Thymus (tissue), 11 donors: Measurements from ENCODE around the gene LCMT2. TPM values are rescaled to one million over a fixed set of nuclear protein-coding genes. Genes with fewer than 3 reads are reported as not detected.

Experiments
- DNase-seq, 9 donors: peaks; one replicate each; pipeline ENCODE4 v3.0.0-alpha.2; 2013; ENCODE audit warnings: low spot score in 9 of 9, low read depth in 6 of 9, missing footprints in 1 of 9
- H3K27ac ChIP-seq, 2 donors: one replicate each; pipeline ENCODE4 v1.5.1; 2013; ENCODE audit warnings: control low read depth in 1 of 2, low read depth in 1 of 2, low read length in 1 of 2, mild to moderate bottlenecking in 1 of 2, moderate library complexity in 1 of 2
- H3K27me3 ChIP-seq, 2 donors: one replicate each; pipeline ENCODE4 v1.5.1; 2013; ENCODE audit warnings: low read length in 1 of 2; ENCODE audit not compliant: control insufficient read depth in 2 of 2, insufficient read depth in 1 of 2
- H3K36me3 ChIP-seq, 2 donors: one replicate each; pipeline ENCODE4 v1.5.1; 2013; ENCODE audit warnings: low read length in 1 of 2, mild to moderate bottlenecking in 1 of 2, moderate library complexity in 1 of 2; ENCODE audit not compliant: control insufficient read depth in 2 of 2, insufficient read depth in 2 of 2
- H3K4me1 ChIP-seq, 2 donors: one replicate each; pipeline ENCODE4 v1.5.1; 2013; ENCODE audit warnings: low read length in 2 of 2; ENCODE audit not compliant: control insufficient read depth in 2 of 2, insufficient read depth in 2 of 2
- H3K4me3 ChIP-seq, 2 donors: one replicate each; pipeline ENCODE4 v1.5.1; 2013; ENCODE audit warnings: low read length in 2 of 2, control low read depth in 1 of 2, mild to moderate bottlenecking in 1 of 2
- H3K9me3 ChIP-seq, 2 donors: one replicate each; pipeline ENCODE4 v1.5.1; 2013; ENCODE audit warnings: low read length in 1 of 2, mild to moderate bottlenecking in 1 of 2; ENCODE audit not compliant: control insufficient read depth in 2 of 2, insufficient read depth in 1 of 2
- WGBS: extraction: QIAGEN DNeasy Blood & Tissue Kit; methylation state at CpG from one replicate; pipeline ENCODE4 v1.1.7; 2013; 5-methylcytosine and 5-hydroxymethylcytosine counted together
- polyA plus RNA-seq: library from polyadenylated mRNA; stranded (reverse); fragments of 200-250 nt; gene quantifications from one replicate; pipeline ENCODE4 v1.2.3, GENCODE V29; 2013
- total RNA-seq: library from RNA; stranded (reverse); fragments of 120-200 nt; gene quantifications from one replicate; pipeline ENCODE4 v1.2.4, GENCODE V29; 2013
- donor health status: healthy.

LCMT2 gene
- total and polyA plus RNA-seq, 2 donors: 5.9 to 11.3 TPM

DNA sequence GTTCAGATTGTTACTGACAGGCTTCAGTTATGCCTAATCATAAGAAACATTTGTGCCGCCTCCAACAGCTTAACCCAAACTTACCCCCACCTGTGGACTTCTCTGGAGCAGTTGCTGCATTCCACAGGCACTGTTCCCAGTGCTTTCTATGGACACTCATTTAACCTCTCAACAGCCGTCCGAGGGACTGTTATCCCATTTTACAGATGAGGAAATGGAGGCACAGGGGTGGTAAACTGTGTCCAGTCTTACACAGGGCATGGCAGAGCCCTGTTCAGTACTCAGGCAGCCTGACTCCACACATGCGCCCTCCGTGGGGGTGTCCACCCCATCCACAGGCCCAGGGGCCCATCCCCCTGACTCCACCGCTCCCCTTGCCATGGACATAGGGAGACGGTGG is 49.4 kb downstream of the LCMT2 start:
- Histone ChIP-seq H3K9me3 (no peaks in the 10 kb centered on the region), H3K36me3 (no peaks in the 10 kb centered on the region), H3K4me3 (no peak overlapping the region), H3K4me1 (no peaks in the 10 kb centered on the region), H3K27me3 (no peaks in the 10 kb centered on the region), H3K27ac (no peak overlapping the region)
- 95% methylated on average over 7 of the region's 7 CpGs for WGBS
- no peak for DNase-seq

DNA sequence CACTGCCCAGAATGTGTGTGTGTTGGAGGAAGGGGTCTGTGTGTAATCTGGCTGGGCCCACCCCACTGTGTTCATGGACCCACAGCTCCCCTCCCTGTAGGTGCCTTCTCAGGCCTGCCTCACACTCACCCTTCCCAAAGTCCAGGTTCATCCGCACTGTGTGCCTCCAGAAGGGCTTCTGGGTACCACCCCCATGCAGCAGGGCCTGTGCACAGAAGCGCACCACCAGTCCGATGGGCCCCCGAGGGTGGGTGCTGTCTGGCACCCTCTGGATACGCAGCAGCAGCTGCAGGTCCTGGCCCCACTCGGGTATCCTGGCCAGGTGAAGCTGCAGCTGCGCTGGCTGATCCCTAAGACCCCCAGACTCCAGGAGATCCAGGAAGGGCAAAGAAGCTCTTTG is 50.9 kb downstream of the LCMT2 start:
- no peak for DNase-seq
- Histone ChIP-seq H3K27ac (no peak overlapping the region), H3K27me3 (no peaks in the 10 kb centered on the region), H3K9me3 (no peaks in the 10 kb centered on the region), H3K36me3 (no peaks in the 10 kb centered on the region), H3K4me1 (no peaks in the 10 kb centered on the region), H3K4me3 (no peak overlapping the region)
- 93% methylated on average over 7 of the region's 7 CpGs for WGBS

DNA sequence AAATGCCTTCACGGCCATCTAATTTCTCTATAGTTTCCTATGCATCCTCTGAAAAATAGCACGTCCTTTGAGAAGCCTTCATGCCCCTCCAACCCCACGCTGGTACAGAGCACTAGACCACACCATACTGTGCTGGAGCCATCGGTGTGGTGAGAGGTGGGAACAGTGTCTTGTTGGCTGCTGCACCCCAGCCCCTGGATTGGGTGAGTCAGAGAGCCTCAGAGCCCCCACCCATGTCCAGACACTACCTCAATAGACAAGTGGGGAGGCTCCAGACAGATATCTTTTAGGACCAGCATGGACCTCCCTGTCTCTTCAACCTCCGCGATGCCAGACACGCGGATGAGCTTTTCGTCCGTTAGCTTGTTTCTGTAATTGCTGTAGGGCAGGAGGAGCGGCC is 51.5 kb downstream of the LCMT2 start:
- 86% methylated on average over 11 of the region's 11 CpGs for WGBS
- H3K4me1 ChIP-seq: no peaks in the 10 kb centered on the region
- no peaks in the 10 kb centered on the region for H3K9me3 ChIP-seq
- H3K27ac ChIP-seq: no peak overlapping the region
- no peaks in the 10 kb centered on the region for H3K36me3 ChIP-seq
- DNase-seq: no peak
- H3K27me3 ChIP-seq: no peaks in the 10 kb centered on the region
- no peak overlapping the region for H3K4me3 ChIP-seq

DNA sequence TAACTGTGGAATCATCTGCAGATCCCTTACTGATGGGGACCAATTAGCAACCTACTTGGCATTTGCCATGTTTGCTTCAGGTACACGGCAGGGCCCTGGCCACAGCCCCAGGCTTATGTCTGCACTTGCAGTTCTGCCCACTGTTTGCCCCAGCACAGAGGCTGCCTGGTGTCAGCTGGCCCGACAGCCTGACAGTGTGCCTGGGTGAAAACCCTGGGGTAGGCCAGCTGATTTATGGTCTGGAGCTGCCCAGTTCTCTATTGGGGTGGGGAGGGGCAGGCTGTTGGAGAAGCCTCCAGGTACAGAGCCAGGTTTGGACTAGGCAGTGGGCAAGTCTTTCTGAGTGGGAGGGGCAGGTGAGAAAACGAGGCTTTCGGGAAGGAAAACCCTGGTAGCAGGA is 52.5 kb downstream of the LCMT2 start:
- DNase-seq: no peak
- peaks cover 0 to 2% of the 10 kb centered on the region in 2 donors for H3K4me1 ChIP-seq
- H3K27me3 ChIP-seq: no peaks in the 10 kb centered on the region
- no peak overlapping the region for H3K4me3 ChIP-seq
- H3K9me3 ChIP-seq: no peaks in the 10 kb centered on the region
- H3K27ac ChIP-seq: no peak overlapping the region
- WGBS: 94% methylated on average over 4 of the region's 4 CpGs
- no peaks in the 10 kb centered on the region for H3K36me3 ChIP-seq

DNA sequence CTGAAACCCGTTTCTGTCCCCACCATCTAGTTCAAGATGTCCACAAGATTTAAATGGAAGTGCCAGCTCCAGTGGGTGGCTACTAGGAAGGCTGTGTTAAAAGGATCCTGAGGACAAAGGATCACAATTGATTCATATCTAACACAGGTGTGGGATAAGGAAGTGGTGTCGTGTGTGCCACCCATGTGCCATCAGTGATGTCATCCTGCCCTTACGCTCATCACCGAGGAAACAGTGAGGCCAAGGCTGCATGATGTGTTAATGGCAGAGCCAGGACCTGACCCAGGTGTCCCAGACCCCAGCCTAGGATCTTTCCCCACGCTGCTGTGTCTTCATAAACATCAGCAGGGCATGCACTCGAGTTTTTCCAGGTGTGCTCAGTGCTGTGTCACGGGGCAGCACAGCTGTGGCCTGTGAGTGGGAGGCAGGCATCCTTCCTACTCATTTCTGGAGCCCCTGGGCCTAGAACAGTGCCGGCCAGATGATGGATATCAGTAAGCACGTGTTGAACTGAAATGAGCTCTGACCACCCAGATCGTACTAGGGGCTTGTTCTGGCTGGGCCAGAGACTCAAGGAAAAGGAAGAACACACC is 53.0 kb downstream of the LCMT2 start:
- 84% methylated on average over 10 of the region's 10 CpGs for WGBS
- Histone ChIP-seq H3K27me3 (no peaks in the 10 kb centered on the region), H3K27ac (no peak overlapping the region), H3K36me3 (no peaks in the 10 kb centered on the region), H3K4me3 (no peak overlapping the region), H3K9me3 (no peaks in the 10 kb centered on the region), H3K4me1 (peaks cover 0 to 2% of the 10 kb centered on the region in 2 donors)
- DNase-seq: no peak

DNA sequence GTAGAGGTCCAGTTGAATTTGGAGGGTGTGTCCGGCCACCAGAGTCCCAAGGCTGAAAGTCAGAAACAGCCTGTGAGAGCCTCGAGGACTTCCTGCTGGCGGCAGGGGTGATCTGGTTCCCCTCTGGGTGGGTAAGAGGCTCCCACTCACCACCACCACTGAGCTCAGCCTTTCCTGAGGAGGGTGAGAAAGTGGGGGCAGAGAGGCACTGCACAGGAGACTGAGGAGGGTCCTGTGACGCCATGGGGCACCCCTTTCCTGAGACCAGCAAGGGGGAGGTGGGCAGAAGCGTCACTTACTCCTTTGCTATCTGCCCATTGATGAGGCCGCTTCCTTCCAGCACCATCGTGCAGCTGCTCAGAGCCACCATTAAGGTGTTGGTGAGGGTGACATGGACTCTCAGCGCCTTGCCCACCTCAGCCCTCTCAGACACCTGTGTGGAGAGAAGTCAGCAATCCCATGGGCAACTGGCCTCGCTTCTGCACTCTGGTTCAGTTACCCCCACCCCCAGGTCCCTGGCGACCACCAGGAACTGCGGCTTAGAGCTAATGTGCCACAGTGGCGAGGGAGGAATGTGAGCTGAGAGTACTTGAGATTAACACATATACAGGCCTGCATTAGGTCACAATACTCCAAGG is 53.7 kb downstream of the LCMT2 start:
- Histone ChIP-seq H3K4me1 (peaks cover 0 to 2% of the 10 kb centered on the region in 2 donors), H3K27ac (no peak overlapping the region), H3K27me3 (no peaks in the 10 kb centered on the region), H3K4me3 (no peak overlapping the region), H3K36me3 (no peaks in the 10 kb centered on the region), H3K9me3 (no peaks in the 10 kb centered on the region)
- 88% methylated on average over 12 of the region's 12 CpGs for WGBS
- DNase-seq: no peak

DNA sequence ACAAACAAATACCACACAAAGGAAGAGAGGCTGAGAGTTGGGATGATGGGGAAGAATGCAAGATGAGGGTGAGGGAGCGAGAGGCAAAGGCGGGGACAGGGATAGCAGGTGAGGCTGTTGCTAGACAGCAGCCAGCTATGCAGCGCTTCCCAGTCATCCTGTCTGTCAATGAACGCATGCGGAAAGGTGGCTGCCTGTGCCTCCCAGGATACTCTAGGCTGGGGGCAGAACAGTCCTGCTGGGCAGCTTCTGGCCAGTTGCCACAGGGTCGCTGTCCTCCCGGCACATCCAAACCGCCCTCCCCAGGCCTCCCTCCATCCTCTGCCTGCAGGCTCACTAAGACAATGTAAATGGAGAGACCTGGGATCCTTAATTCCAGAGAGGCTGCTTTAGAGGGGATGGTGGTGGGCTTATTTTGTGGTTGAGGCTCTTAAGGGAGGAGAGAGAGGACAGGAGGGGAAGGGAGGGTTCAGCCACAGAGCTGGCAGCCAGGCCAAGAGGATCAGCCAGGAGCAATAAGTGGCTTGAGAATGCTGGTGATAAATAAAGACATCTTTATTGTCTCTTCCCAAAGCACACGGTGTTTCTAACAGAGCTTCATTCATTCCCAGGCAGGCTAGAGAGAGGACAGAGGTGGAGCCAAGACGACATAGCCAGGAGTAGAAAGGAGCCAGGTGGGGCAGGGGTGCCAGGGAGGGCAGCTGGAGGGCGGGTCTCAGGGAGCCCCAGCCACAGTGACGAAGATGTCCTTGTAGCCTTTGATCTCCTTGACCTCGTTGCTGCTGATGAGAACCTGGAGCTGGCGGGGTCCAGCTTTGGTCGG is 54.4 kb downstream of the LCMT2 start:
- 86% methylated on average over 15 of the region's 15 CpGs for WGBS
- H3K4me1 ChIP-seq: peaks cover 0 to 2% of the 10 kb centered on the region in 2 donors
- DNase-seq: no peak
- H3K4me3 ChIP-seq: no peak overlapping the region
- no peak overlapping the region for H3K27ac ChIP-seq
- no peaks in the 10 kb centered on the region for H3K27me3 ChIP-seq
- no peaks in the 10 kb centered on the region for H3K36me3 ChIP-seq
- H3K9me3 ChIP-seq: no peaks in the 10 kb centered on the region

DNA sequence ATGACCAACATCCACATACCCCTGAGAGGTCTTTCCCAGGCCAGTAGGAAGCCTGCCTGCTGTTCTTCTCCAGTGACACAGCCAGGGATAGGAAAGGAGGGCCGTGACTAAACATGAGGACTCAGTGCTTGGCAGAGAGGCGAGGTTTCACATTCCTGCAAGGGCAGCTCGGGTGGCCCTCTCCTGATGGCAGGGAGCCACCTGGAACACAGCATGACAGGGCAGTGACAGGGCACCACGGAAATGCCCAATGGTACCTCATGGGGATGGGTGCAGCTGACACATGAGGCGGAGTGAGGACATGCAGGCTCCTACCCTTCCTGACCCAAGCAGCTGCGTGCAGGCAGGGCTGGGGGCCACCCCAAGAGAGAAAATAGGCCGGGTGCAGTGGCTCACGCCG is 56.2 kb downstream of the LCMT2 start:
- Histone ChIP-seq H3K27ac (no peak overlapping the region), H3K4me3 (no peak overlapping the region), H3K4me1 (peaks cover 0 to 6% of the 10 kb centered on the region in 2 donors), H3K27me3 (no peaks in the 10 kb centered on the region), H3K9me3 (no peaks in the 10 kb centered on the region), H3K36me3 (no peaks in the 10 kb centered on the region)
- WGBS: 78% methylated on average over 9 of the region's 9 CpGs
- no peak for DNase-seq
